Neuronal stem cell (in vitro differentiated cells): ENCODE data around the gene VRK3.

Experiments
- DNase-seq: peaks from one replicate; pipeline ENCODE4 v3.0.0-alpha.2; 2013; ENCODE audit warnings: low spot score
- H2AFZ ChIP-seq: one replicate; pipeline ENCODE4 v1.6.1; 2013; ENCODE audit warnings: mild to moderate bottlenecking, low read length, inconsistent platforms
- H2AK5ac ChIP-seq: 2 replicates; pipeline ENCODE4 v1.6.1; 2013; ENCODE audit warnings: low read depth, mild to moderate bottlenecking, inconsistent platforms, low read length, moderate library complexity, mixed read lengths
- H2BK120ac ChIP-seq: 2 replicates; pipeline ENCODE4 v1.6.1; 2013; ENCODE audit warnings: low read depth, mild to moderate bottlenecking, inconsistent platforms, low read length, moderate library complexity, mixed read lengths
- H2BK12ac ChIP-seq: one replicate; pipeline ENCODE4 v1.6.1; 2013; ENCODE audit warnings: low read length, inconsistent platforms
- H2BK15ac ChIP-seq: 2 replicates; pipeline ENCODE4 v1.6.1; 2013; ENCODE audit warnings: mild to moderate bottlenecking, low read length, inconsistent platforms, mixed read lengths
- H2BK5ac ChIP-seq: one replicate; pipeline ENCODE4 v1.6.1; 2013; ENCODE audit warnings: inconsistent platforms, mild to moderate bottlenecking, low read length, moderate library complexity
- H3K14ac ChIP-seq: one replicate; pipeline ENCODE4 v1.6.1; 2013; ENCODE audit warnings: low read length, inconsistent platforms
- H3K18ac ChIP-seq: 2 replicates; pipeline ENCODE4 v1.6.1; 2013; ENCODE audit warnings: low read length, inconsistent platforms
- H3K23ac ChIP-seq: 2 replicates; pipeline ENCODE4 v1.6.1; 2013; ENCODE audit warnings: low read depth, mild to moderate bottlenecking, mixed read lengths, low read length, inconsistent platforms; ENCODE audit not compliant: poor library complexity
- H3K27ac ChIP-seq: replicated peaks from 3 replicates; pipeline ENCODE4 v1.5.1; 2013; ENCODE audit warnings: low read length, inconsistent platforms
- H3K27me3 ChIP-seq, 3 experiments: 2 replicates each; pipeline ENCODE4 v1.6.1; 2013; ENCODE audit warnings: low read length in 3 of 3, mild to moderate bottlenecking in 2 of 3, inconsistent platforms in 1 of 3, low read depth in 1 of 3, mixed read lengths in 1 of 3, moderate library complexity in 1 of 3; ENCODE audit not compliant: control insufficient read depth in 3 of 3, insufficient read depth in 3 of 3
- H3K36me3 ChIP-seq, 2 donors: replicated peaks in 1 of 2; 2 replicates each; pipeline ENCODE4 v1.6.1; 2013; ENCODE audit warnings: low read length in 2 of 2; ENCODE audit not compliant: control insufficient read depth in 2 of 2, insufficient read depth in 2 of 2
- H3K4ac ChIP-seq: 2 replicates; pipeline ENCODE4 v1.6.1; 2013; ENCODE audit warnings: inconsistent platforms, mild to moderate bottlenecking, low read length, moderate library complexity
- H3K4me1 ChIP-seq, 2 donors: 1 replicate in 1 of 2; 2 replicates in 1 of 2; pipeline ENCODE4 v1.6.1; 2013; ENCODE audit warnings: low read length in 2 of 2, low read depth in 1 of 2; ENCODE audit not compliant: control insufficient read depth in 2 of 2, insufficient read depth in 1 of 2
- H3K4me2 ChIP-seq: one replicate; pipeline ENCODE4 v1.6.1; 2013; ENCODE audit warnings: mild to moderate bottlenecking, low read length, inconsistent platforms; ENCODE audit not compliant: insufficient read depth, poor library complexity, severe bottlenecking
- H3K4me3 ChIP-seq, 2 donors: 2 replicates each; pipeline ENCODE4 v1.5.1; 2013; ENCODE audit warnings: low read length in 2 of 2, mild to moderate bottlenecking in 2 of 2, inconsistent platforms in 1 of 2, moderate library complexity in 1 of 2
- H3K79me1 ChIP-seq: one replicate; pipeline ENCODE4 v1.6.1; 2013; ENCODE audit warnings: low read depth, mild to moderate bottlenecking, inconsistent platforms, low read length, moderate library complexity
- H3K9ac ChIP-seq: one replicate; pipeline ENCODE4 v1.6.1; 2013; ENCODE audit warnings: mild to moderate bottlenecking, low read depth, low read length, inconsistent platforms; ENCODE audit not compliant: poor library complexity
- H3K9me3 ChIP-seq, 2 donors: replicated peaks in 1 of 2; 2 replicates each; pipeline versions ENCODE3 to v1.6.1; 2013; ENCODE audit warnings: low read length in 2 of 2, mild to moderate bottlenecking in 2 of 2, inconsistent platforms in 1 of 2, low read depth in 1 of 2, mixed read lengths in 1 of 2, moderate library complexity in 1 of 2; ENCODE audit not compliant: control insufficient read depth in 2 of 2, insufficient read depth in 1 of 2
- H4K8ac ChIP-seq: one replicate; pipeline ENCODE4 v1.6.1; 2013; ENCODE audit warnings: low read depth, mild to moderate bottlenecking, inconsistent platforms, low read length, moderate library complexity
- H4K91ac ChIP-seq: one replicate; pipeline ENCODE4 v1.6.1; 2013; ENCODE audit warnings: low read length, low read depth, mild to moderate bottlenecking, inconsistent platforms; ENCODE audit not compliant: poor library complexity
- WGBS, 2 donors: extraction: QIAGEN DNeasy Blood & Tissue Kit; methylation state at CpG; one replicate each; pipeline ENCODE4 v1.1.7; 2013; ENCODE audit warnings: missing lambda C conversion rate in 2 of 2, mixed read lengths in 1 of 2; ENCODE audit not compliant: insufficient read length in 2 of 2, insufficient replicate concordance in 1 of 2; ENCODE audit errors: extremely low coverage in 2 of 2; 5-methylcytosine and 5-hydroxymethylcytosine counted together

The VRK3 gene

DNA sequence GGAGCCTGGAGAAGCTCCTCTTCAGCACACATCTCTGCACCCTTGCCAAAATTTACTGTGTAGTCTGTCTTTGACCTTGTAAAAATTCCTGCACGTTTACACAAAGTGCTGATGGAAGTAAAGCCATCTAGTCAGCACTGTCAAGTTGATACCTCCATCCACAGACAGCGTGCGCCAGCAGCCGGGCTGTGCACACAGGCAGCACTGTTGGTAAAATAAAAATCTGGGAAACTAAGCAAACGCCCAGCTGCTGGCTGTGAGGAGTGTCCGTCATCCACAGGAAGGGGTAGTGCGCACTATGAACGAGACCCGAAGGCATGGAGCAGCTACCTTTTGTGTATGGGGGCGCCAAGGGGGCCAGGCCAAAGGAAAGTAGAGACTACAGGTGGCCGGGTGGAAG is 46.8 kb downstream of the VRK3 start:
- Histone ChIP-seq H3K27ac (no peak overlapping the region), H3K4me3 (no peak overlapping the region), H2BK15ac (no peak overlapping the region), H3K36me3 (peaks cover 0 to 2% of the 10 kb centered on the region in 2 donors), H3K23ac (no peak overlapping the region), H4K8ac (no peak overlapping the region), H2BK12ac (no peak overlapping the region), H3K14ac (no peak overlapping the region), H2BK120ac (no peak overlapping the region), H3K4me1 (no peaks in the 10 kb centered on the region), H2AFZ (no peak overlapping the region), H2AK5ac (no peak overlapping the region), H2BK5ac (no peak overlapping the region), H3K4me2 (no peak overlapping the region), H3K4ac (no peak overlapping the region), H3K18ac (no peak overlapping the region), H3K9ac (no peak overlapping the region), H3K9me3 (no peaks in the 10 kb centered on the region), H3K27me3 (no peaks in the 10 kb centered on the region), H3K79me1 (peaks cover 3% of the 10 kb centered on the region), H4K91ac (no peak overlapping the region)
- DNase-seq = no peak
- WGBS, 2 donors = no CpG with 5 or more reads among the region's 11 CpGs

DNA sequence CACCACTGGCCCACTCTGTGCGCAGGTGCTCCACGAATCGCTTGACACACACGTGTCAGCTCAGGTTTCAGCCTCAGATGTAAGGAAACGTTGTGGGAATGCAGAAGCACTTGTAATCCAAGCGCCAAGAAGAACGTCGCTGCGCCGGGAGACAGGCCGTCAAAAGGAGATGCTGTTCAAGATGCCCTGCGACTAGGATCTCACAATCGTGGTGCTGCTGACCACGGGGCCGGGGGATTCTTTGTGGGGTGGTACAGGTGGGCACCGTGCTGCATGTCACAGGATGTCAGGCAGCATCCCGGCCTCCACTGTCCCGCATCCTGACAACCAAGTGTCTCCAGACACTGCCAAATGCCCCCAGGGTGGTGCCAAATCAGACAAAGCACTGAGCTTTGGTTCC is 47.3 kb downstream of the VRK3 start:
- Histone ChIP-seq H3K27me3 (no peaks in the 10 kb centered on the region), H3K79me1 (peaks cover 3% of the 10 kb centered on the region), H3K4me2 (no peak overlapping the region), H2AK5ac (no peak overlapping the region), H2BK5ac (no peak overlapping the region), H4K91ac (no peak overlapping the region), H3K4me3 (no peak overlapping the region), H3K4me1 (no peaks in the 10 kb centered on the region), H4K8ac (no peak overlapping the region), H2BK120ac (no peak overlapping the region), H2AFZ (no peak overlapping the region), H3K9ac (no peak overlapping the region), H2BK12ac (no peak overlapping the region), H3K27ac (no peak overlapping the region), H3K4ac (no peak overlapping the region), H3K23ac (no peak overlapping the region), H3K18ac (no peak overlapping the region), H3K14ac (no peak overlapping the region), H3K36me3 (peaks cover 0 to 2% of the 10 kb centered on the region in 2 donors), H3K9me3 (no peaks in the 10 kb centered on the region), H2BK15ac (no peak overlapping the region)
- no CpG with 5 or more reads among the region's 18 CpGs for WGBS, 2 donors
- DNase-seq = no peak

DNA sequence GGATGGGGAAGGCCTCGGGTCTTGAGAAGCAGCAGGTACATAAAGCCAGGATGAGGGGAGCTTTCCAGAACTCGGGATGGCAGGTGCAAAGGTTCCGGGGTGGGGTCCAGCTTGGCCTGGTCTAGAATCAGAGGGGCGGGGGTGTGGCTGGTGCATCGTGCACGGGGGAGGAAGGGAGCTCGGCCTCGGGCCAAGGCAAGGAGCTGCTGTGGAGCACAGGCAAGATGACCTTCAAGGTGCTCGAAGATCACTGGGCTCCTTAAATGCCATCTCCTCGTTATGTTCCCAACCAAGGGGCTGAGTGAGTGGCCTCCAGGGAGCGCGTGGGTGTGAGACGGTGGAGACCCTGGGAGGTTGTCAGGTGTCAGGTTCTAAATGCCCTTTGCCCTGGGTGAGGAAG is 48.1 kb downstream of the VRK3 start:
- WGBS, 2 donors = no CpG with 5 or more reads among the region's 13 CpGs
- Histone ChIP-seq H3K4ac (no peak overlapping the region), H4K91ac (no peak overlapping the region), H3K9ac (no peak overlapping the region), H3K4me3 (no peak overlapping the region), H3K14ac (no peak overlapping the region), H4K8ac (no peak overlapping the region), H3K27me3 (no peaks in the 10 kb centered on the region), H2BK12ac (no peak overlapping the region), H3K23ac (no peak overlapping the region), H3K27ac (no peak overlapping the region), H3K4me2 (no peak overlapping the region), H2AFZ (no peak overlapping the region), H2BK5ac (no peak overlapping the region), H2BK120ac (no peak overlapping the region), H3K9me3 (no peaks in the 10 kb centered on the region), H2AK5ac (no peak overlapping the region), H2BK15ac (no peak overlapping the region), H3K4me1 (no peaks in the 10 kb centered on the region), H3K18ac (no peak overlapping the region), H3K36me3 (peaks cover 0 to 2% of the 10 kb centered on the region in 2 donors), H3K79me1 (peaks cover 3% of the 10 kb centered on the region)
- no peak for DNase-seq

DNA sequence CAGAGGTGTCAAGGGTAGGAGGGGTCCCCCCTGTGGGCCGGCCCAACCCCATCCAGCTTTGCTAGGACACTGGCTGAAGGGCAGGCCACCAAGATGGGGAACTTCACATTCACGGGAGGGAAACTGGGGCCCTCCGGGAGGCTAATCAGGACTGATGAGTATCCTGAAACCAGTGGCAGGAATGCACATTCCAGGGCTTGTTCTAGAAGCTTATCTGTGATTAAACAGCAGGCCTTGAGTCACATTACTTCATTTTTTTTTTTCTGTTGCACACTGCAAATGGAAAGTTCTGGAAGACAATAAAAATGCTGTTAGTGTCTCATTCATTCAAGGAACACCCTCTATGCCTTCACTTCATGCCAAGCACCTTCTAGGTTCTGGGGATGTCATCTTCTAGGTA is 48.7 kb downstream of the VRK3 start:
- H3K14ac ChIP-seq = no peak overlapping the region
- no peak overlapping the region for H3K27ac ChIP-seq
- no peak overlapping the region for H2BK5ac ChIP-seq
- no peak overlapping the region for H2BK120ac ChIP-seq
- no peaks in the 10 kb centered on the region for H3K4me1 ChIP-seq
- no peak overlapping the region for H3K4me3 ChIP-seq
- no CpG with 5 or more reads among the region's 3 CpGs for WGBS, 2 donors
- peaks cover 0 to 2% of the 10 kb centered on the region in 2 donors for H3K36me3 ChIP-seq
- no peaks in the 10 kb centered on the region for H3K9me3 ChIP-seq
- no peak overlapping the region for H3K4me2 ChIP-seq
- H4K91ac ChIP-seq = no peak overlapping the region
- H3K79me1 ChIP-seq = peaks cover 3% of the 10 kb centered on the region
- H3K27me3 ChIP-seq = no peaks in the 10 kb centered on the region
- H3K4ac ChIP-seq = no peak overlapping the region
- no peak overlapping the region for H4K8ac ChIP-seq
- H3K9ac ChIP-seq = no peak overlapping the region
- no peak overlapping the region for H3K23ac ChIP-seq
- no peak overlapping the region for H2AK5ac ChIP-seq
- H2BK12ac ChIP-seq = no peak overlapping the region
- DNase-seq = no peak
- no peak overlapping the region for H2BK15ac ChIP-seq
- no peak overlapping the region for H3K18ac ChIP-seq
- H2AFZ ChIP-seq = no peak overlapping the region
